HepG2 (cell line): Measurements from ENCODE around the gene YIPF4. TPM values are rescaled to one million over a fixed set of nuclear protein-coding genes. Genes with fewer than 3 reads are reported as not detected.
A peak's percentile ranks its signal among the peaks of the same experiment; 100 is the strongest.

ENCODE experiments used
- ARNTL ChIP-seq: sonication (generic); formaldehyde crosslinking; IDR thresholded peaks from 2 replicates; pipeline ENCODE4 v1.4.0; 2020; ENCODE audit warnings: mild to moderate bottlenecking, missing genetic modification reagents
- FIP1L1 ChIP-seq: fragments of 200-400 bp; formaldehyde crosslinking; IDR thresholded peaks from 2 replicates; pipeline ENCODE4 v1.6.1; 2018; ENCODE audit warnings: low read depth, mild to moderate bottlenecking, low read length, moderate library complexity, borderline replicate concordance; ENCODE audit not compliant: insufficient read depth
- HES4 ChIP-seq: sonication (generic); formaldehyde crosslinking; IDR thresholded peaks from 2 replicates; pipeline ENCODE4 v1.9.0; 2021; ENCODE audit warnings: mild to moderate bottlenecking, missing genetic modification reagents, borderline replicate concordance
- HIC2 ChIP-seq: sonication (generic); formaldehyde crosslinking; IDR thresholded peaks from 2 replicates; pipeline ENCODE4 v1.9.0; 2022; ENCODE audit warnings: low read depth, missing genetic modification reagents
- HNRNPLL ChIP-seq: fragments of 200-400 bp; formaldehyde crosslinking; IDR thresholded peaks from 2 replicates; pipeline ENCODE4 v1.6.1; 2017; ENCODE audit warnings: mild to moderate bottlenecking, low read depth, low read length; ENCODE audit not compliant: poor library complexity, severe bottlenecking
- IKZF5 ChIP-seq: IDR thresholded peaks from 2 replicates; pipeline ENCODE4 v1.6.1; 2018; ENCODE audit warnings: missing genetic modification reagents, mild to moderate bottlenecking, missing compliant biosample characterization
- KDM2A ChIP-seq: sonication (generic); formaldehyde crosslinking; IDR thresholded peaks from 2 replicates; pipeline ENCODE4 v1.4.0; 2020; ENCODE audit warnings: low read depth, missing genetic modification reagents, borderline replicate concordance
- NCOA2 ChIP-seq: sonication (generic); formaldehyde crosslinking; IDR thresholded peaks from 2 replicates; pipeline ENCODE4 v1.8.0; 2022; ENCODE audit warnings: inconsistent platforms
- REST ChIP-seq, 2 experiments: IDR thresholded peaks; 2 replicates each; pipeline ENCODE4 v1.6.1; 2011 to 2012; ENCODE audit warnings: low read length in 2 of 2, borderline replicate concordance in 1 of 2, low read depth in 1 of 2, mild to moderate bottlenecking in 1 of 2, moderate library complexity in 1 of 2
- SIX1 ChIP-seq: sonication (generic); formaldehyde crosslinking; IDR thresholded peaks from 2 replicates; pipeline ENCODE4 v1.4.0; 2020; ENCODE audit warnings: missing genetic modification reagents, borderline replicate concordance
- SNAPC2 ChIP-seq: sonication (generic); formaldehyde crosslinking; IDR thresholded peaks from 2 replicates; pipeline ENCODE4 v1.8.1; 2022; ENCODE audit warnings: mild to moderate bottlenecking, missing genetic modification reagents
- SOX5 ChIP-seq: IDR thresholded peaks from 2 replicates; pipeline ENCODE4 v1.6.1; 2016; ENCODE audit warnings: borderline replicate concordance
- SYNCRIP ChIP-seq: fragments of 200-400 bp; formaldehyde crosslinking; IDR thresholded peaks from 2 replicates; pipeline ENCODE4 v1.6.1; 2018; ENCODE audit warnings: mild to moderate bottlenecking, low read depth, low read length; ENCODE audit not compliant: insufficient read depth
- TRAFD1 ChIP-seq: sonication (generic); formaldehyde crosslinking; IDR thresholded peaks from 2 replicates; pipeline ENCODE4 v1.5.1; 2020; ENCODE audit warnings: missing genetic modification reagents, mild to moderate bottlenecking, borderline replicate concordance
- ZBTB7A ChIP-seq: sonication (generic); formaldehyde crosslinking; IDR thresholded peaks from 2 replicates; pipeline ENCODE4 v1.8.0; 2022; ENCODE audit warnings: mild to moderate bottlenecking, missing genetic modification reagents
- ZNF121 ChIP-seq: sonication (generic); formaldehyde crosslinking; IDR thresholded peaks from 2 replicates; pipeline ENCODE4 v1.5.0; 2020; ENCODE audit warnings: mild to moderate bottlenecking, missing genetic modification reagents
- ZNF44 ChIP-seq: sonication (generic); formaldehyde crosslinking; IDR thresholded peaks from 2 replicates; pipeline ENCODE4 v1.5.1; 2020; ENCODE audit warnings: mild to moderate bottlenecking, missing genetic modification reagents
- ZNF629 ChIP-seq: sonication (generic); formaldehyde crosslinking; conservative IDR thresholded peaks from 2 replicates; pipeline ENCODE4 v1.5.0; 2020; ENCODE audit warnings: missing genetic modification reagents
- ZNF724P ChIP-seq: sonication (generic); formaldehyde crosslinking; IDR thresholded peaks from 2 replicates; pipeline ENCODE4 v1.8.0; 2022; ENCODE audit warnings: missing genetic modification reagents, borderline replicate concordance
- polyA plus RNA-seq, 8 experiments: library from polyadenylated mRNA; depleted of rRNA in 3 of 8; stranded (reverse) in 7 of 8; unstranded in 1 of 8; fragments of >200 nt; fragmentation: Illumina TruSeq in 4 of 8; extraction: Trizol in 4 of 8; gene quantifications; 2 replicates each; pipeline versions ENCODE4 v1.2.1 to v1.2.3, GENCODE V29; 2011 to 2016; ENCODE audit warnings: low read depth in 4 of 8, missing spikeins in 1 of 8, mixed read lengths in 1 of 8; ENCODE audit not compliant: insufficient read depth in 1 of 8
- total RNA-seq, 5 experiments: library from RNA; depleted of rRNA; stranded (reverse); fragments of >200 nt; fragmentation: Illumina TruSeq; extraction: Trizol; gene quantifications; 2 replicates each; pipeline ENCODE4 v1.2.3, GENCODE V29; 2016; ENCODE audit warnings: low read depth in 1 of 5

YIPF4 gene
- total and polyA plus RNA-seq, 2 of the 13 experiments (the other 11 are each of a cell fraction or from before 2014, with no cell fraction given): 19.0 to 43.9 TPM

- TF ChIP-seq TRAFD1 (CRISPR knock-in tag): peak; percentile 42; the same call in 1 of the 2 replicates
- peak; percentile 92 for TF ChIP-seq ZBTB7A
- peak; percentile 81; the same call in 1 of the 2 replicates for TF ChIP-seq ZNF724P (CRISPR knock-in tag)
- TF ChIP-seq ARNTL (CRISPR knock-in tag): 0 out of 2 replicates have a peak, but pooled peaks have one; percentile 34
- no peak for TF ChIP-seq SIX1 (CRISPR knock-in tag)
- TF ChIP-seq ZNF629 (CRISPR knock-in tag): no peak
- TF ChIP-seq KDM2A (CRISPR knock-in tag): peak; percentile 82
- no peak for TF ChIP-seq REST (IDR thresholded peaks at IDR 0.05; ENCODE audit: borderline replicate concordance in 1 of 2, low read depth in 1 of 2, low read length in 2 of 2)
- TF ChIP-seq ZNF121 (CRISPR knock-in tag): 0 out of 2 replicates have a peak, but pooled peaks have one; percentile 40
- peak; percentile 86; the same call in 1 of the 2 replicates for TF ChIP-seq ZNF44 (CRISPR knock-in tag)
- no peak for TF ChIP-seq HIC2 (CRISPR knock-in tag)
- peak; percentile 53 for TF ChIP-seq SOX5
- 0 out of 2 replicates have a peak, but pooled peaks have one; percentile 21 for TF ChIP-seq FIP1L1
- peak; percentile 89 for TF ChIP-seq IKZF5 (CRISPR knock-in tag)
- TF ChIP-seq HES4 (CRISPR knock-in tag): peak; percentile 95
- no peak for TF ChIP-seq HNRNPLL
- peak; percentile 83; the same call in 1 of the 2 replicates for TF ChIP-seq SNAPC2 (CRISPR knock-in tag)
- no peak; the same call in 1 of the 2 replicates for TF ChIP-seq NCOA2 (CRISPR knock-in tag)
- no peak for TF ChIP-seq SYNCRIP
Measured at GRCh38 chr2:32277674-32278477, at the start of gene YIPF4 (continued).
